Erythroblast (primary cell): ENCODE data around the gene GPR137.

Experiments
- GATA1 ChIP-seq: IDR thresholded peaks from 2 replicates; pipeline ENCODE4 v1.6.1; 2011; ENCODE audit warnings: low read depth, mild to moderate bottlenecking, control low read depth, low read length, moderate library complexity
- POLR2A ChIP-seq: IDR thresholded peaks from 2 replicates; pipeline ENCODE4 v1.6.1; 2011; ENCODE audit warnings: mild to moderate bottlenecking, low read length

- TF ChIP-seq POLR2A (no peak), GATA1 (no peak)
These were observed 43.9 kb upstream of the GPR137 start for GRCh38 chr11:64241491-64242374.
